Mesenchymal stem cell (in vitro differentiated cells and primary cell): ENCODE data around the gene COL4A2.

Source experiments
- DNase-seq: peaks from one replicate; pipeline ENCODE4 v3.0.0-alpha.2; 2013
- H2AFZ ChIP-seq: one replicate; pipeline ENCODE4 v1.6.1; 2013; ENCODE audit warnings: low read depth, mild to moderate bottlenecking, control low read depth, inconsistent platforms, low read length, moderate library complexity
- H2AK5ac ChIP-seq: 2 replicates; pipeline ENCODE4 v1.6.1; 2013; ENCODE audit warnings: low read length, moderate library complexity, mild to moderate bottlenecking, inconsistent platforms; ENCODE audit not compliant: severe bottlenecking
- H2BK120ac ChIP-seq: one replicate; pipeline ENCODE4 v1.6.1; 2013; ENCODE audit warnings: low read depth, mild to moderate bottlenecking, inconsistent platforms, low read length, moderate library complexity
- H2BK12ac ChIP-seq, 2 experiments: one replicate each; pipeline ENCODE4 v1.6.1; 2013; ENCODE audit warnings: inconsistent platforms in 2 of 2, low read length in 2 of 2, mild to moderate bottlenecking in 2 of 2, moderate library complexity in 2 of 2, control low read depth in 1 of 2
- H2BK15ac ChIP-seq: one replicate; pipeline ENCODE4 v1.6.1; 2013; ENCODE audit warnings: mild to moderate bottlenecking, low read depth, inconsistent platforms; ENCODE audit not compliant: poor library complexity, severe bottlenecking
- H2BK5ac ChIP-seq: 2 replicates; pipeline ENCODE4 v1.6.1; 2013; ENCODE audit warnings: low read depth, mild to moderate bottlenecking, low read length, control low read depth, inconsistent platforms; ENCODE audit not compliant: poor library complexity, severe bottlenecking
- H3K14ac ChIP-seq, 2 experiments: one replicate each; pipeline ENCODE4 v1.6.1; 2013; ENCODE audit warnings: inconsistent platforms in 2 of 2, low read length in 2 of 2, control low read depth in 1 of 2, mild to moderate bottlenecking in 1 of 2, moderate library complexity in 1 of 2
- H3K18ac ChIP-seq, 2 experiments: one replicate each; pipeline ENCODE4 v1.6.1; 2013; ENCODE audit warnings: inconsistent platforms in 2 of 2, low read length in 2 of 2, control low read depth in 1 of 2, low read depth in 1 of 2, mild to moderate bottlenecking in 1 of 2
- H3K23ac ChIP-seq, 2 experiments: one replicate each; pipeline ENCODE4 v1.6.1; 2013; ENCODE audit warnings: inconsistent platforms in 2 of 2, low read length in 2 of 2, mild to moderate bottlenecking in 2 of 2, moderate library complexity in 2 of 2, control low read depth in 1 of 2
- H3K27ac ChIP-seq: 2 replicates; pipeline ENCODE4 v1.5.1; 2013; ENCODE audit warnings: mild to moderate bottlenecking, moderate library complexity, low read length, control low read depth, inconsistent platforms; ENCODE audit not compliant: poor library complexity, severe bottlenecking
- H3K27me3 ChIP-seq, 2 experiments: 2 replicates each; pipeline versions ENCODE4 v1.6.1 to v1.7.0; 2013; ENCODE audit warnings: low read length in 2 of 2, mild to moderate bottlenecking in 2 of 2, moderate library complexity in 2 of 2, control low read depth in 1 of 2, inconsistent platforms in 1 of 2; ENCODE audit not compliant: control insufficient read depth in 1 of 2, insufficient read depth in 1 of 2
- H3K36me3 ChIP-seq, 2 experiments: 2 replicates each; pipeline versions ENCODE4 v1.6.1 to v1.7.0; 2013; ENCODE audit warnings: low read length in 2 of 2, control low read depth in 1 of 2, inconsistent platforms in 1 of 2, low read depth in 1 of 2, mild to moderate bottlenecking in 1 of 2; ENCODE audit not compliant: insufficient read depth in 2 of 2, control insufficient read depth in 1 of 2
- H3K4ac ChIP-seq, 2 experiments: one replicate each; pipeline ENCODE4 v1.6.1; 2013; ENCODE audit warnings: inconsistent platforms in 2 of 2, low read length in 2 of 2, mild to moderate bottlenecking in 2 of 2, moderate library complexity in 2 of 2, control low read depth in 1 of 2, low read depth in 1 of 2
- H3K4me1 ChIP-seq: 2 replicates; pipeline ENCODE4 v1.6.1; 2013; ENCODE audit warnings: low read depth, low read length, control low read depth; ENCODE audit not compliant: control insufficient read depth, insufficient read depth
- H3K4me2 ChIP-seq: 2 replicates; pipeline ENCODE4 v1.6.1; 2013; ENCODE audit warnings: low read length, mild to moderate bottlenecking, inconsistent platforms; ENCODE audit not compliant: poor library complexity, severe bottlenecking
- H3K4me3 ChIP-seq, 2 experiments: 2 replicates each; pipeline versions ENCODE4 v1.5.1 to v1.7.0; 2013; ENCODE audit warnings: low read length in 2 of 2, mild to moderate bottlenecking in 2 of 2, control low read depth in 1 of 2, low read depth in 1 of 2; ENCODE audit not compliant: insufficient read depth in 1 of 2
- H3K79me1 ChIP-seq: replicated peaks from 2 replicates; pipeline ENCODE4 v1.6.1; 2013; ENCODE audit warnings: mild to moderate bottlenecking, control low read depth, low read length, inconsistent platforms; ENCODE audit not compliant: poor library complexity, severe bottlenecking
- H3K9ac ChIP-seq: 2 replicates; pipeline ENCODE4 v1.7.0; 2013; ENCODE audit warnings: mild to moderate bottlenecking, low read length, moderate library complexity
- H3K9me3 ChIP-seq: 2 replicates; pipeline ENCODE4 v1.7.0; 2013; ENCODE audit warnings: mild to moderate bottlenecking, low read length; ENCODE audit not compliant: control insufficient read depth
- H4K8ac ChIP-seq: one replicate; pipeline ENCODE4 v1.6.1; 2013; ENCODE audit warnings: inconsistent platforms, mild to moderate bottlenecking, low read length, moderate library complexity
- H4K91ac ChIP-seq: one replicate; pipeline ENCODE4 v1.6.1; 2013; ENCODE audit warnings: mild to moderate bottlenecking, low read length, inconsistent platforms
- WGBS: methylation state at CpG from one replicate; pipeline ENCODE4 v1.1.7; 2013; ENCODE audit warnings: mixed read lengths; 5-methylcytosine and 5-hydroxymethylcytosine counted together

Gene COL4A2

GRCh38 chr13:110404321-110404720, 97.2 kb downstream of the COL4A2 start:
- no peak overlapping the region for H2BK5ac ChIP-seq
- H3K27ac ChIP-seq: peak overlapping the region; percentile 41
- H3K4me2 ChIP-seq: no peak overlapping the region
- H2AFZ ChIP-seq: no peak overlapping the region
- peak overlapping the region; percentile 92 for H2BK15ac ChIP-seq
- 94% methylated on average over 4 of the region's 4 CpGs for WGBS
- no peak overlapping the region for H3K9ac ChIP-seq
- no peaks in the 10 kb centered on the region for H3K27me3 ChIP-seq
- no peaks in the 10 kb centered on the region for H3K9me3 ChIP-seq
- H2BK12ac ChIP-seq: peak overlapping the region; percentile 71 to 97
- DNase-seq: no peak
- H2BK120ac ChIP-seq: peak overlapping the region; percentile 69
- H4K8ac ChIP-seq: peak overlapping the region; percentile 82
- peak overlapping the region; percentile 49 to 95 for H3K4ac ChIP-seq
- H4K91ac ChIP-seq: peak overlapping the region; percentile 86
- H2AK5ac ChIP-seq: peak overlapping the region; percentile 93
- no peak overlapping the region for H3K4me3 ChIP-seq
- H3K36me3 ChIP-seq: peaks cover 4 to 40% of the 10 kb centered on the region in 2 experiments
- H3K23ac ChIP-seq: peak overlapping the region in 1 of 2 experiments; percentile 94
- peaks cover 42% of the 10 kb centered on the region for H3K4me1 ChIP-seq
- peaks cover 21% of the 10 kb centered on the region for H3K79me1 ChIP-seq
- peak overlapping the region; percentile 40 to 97 for H3K18ac ChIP-seq
- peak overlapping the region in 1 of 2 experiments; percentile 96 for H3K14ac ChIP-seq

DNA sequence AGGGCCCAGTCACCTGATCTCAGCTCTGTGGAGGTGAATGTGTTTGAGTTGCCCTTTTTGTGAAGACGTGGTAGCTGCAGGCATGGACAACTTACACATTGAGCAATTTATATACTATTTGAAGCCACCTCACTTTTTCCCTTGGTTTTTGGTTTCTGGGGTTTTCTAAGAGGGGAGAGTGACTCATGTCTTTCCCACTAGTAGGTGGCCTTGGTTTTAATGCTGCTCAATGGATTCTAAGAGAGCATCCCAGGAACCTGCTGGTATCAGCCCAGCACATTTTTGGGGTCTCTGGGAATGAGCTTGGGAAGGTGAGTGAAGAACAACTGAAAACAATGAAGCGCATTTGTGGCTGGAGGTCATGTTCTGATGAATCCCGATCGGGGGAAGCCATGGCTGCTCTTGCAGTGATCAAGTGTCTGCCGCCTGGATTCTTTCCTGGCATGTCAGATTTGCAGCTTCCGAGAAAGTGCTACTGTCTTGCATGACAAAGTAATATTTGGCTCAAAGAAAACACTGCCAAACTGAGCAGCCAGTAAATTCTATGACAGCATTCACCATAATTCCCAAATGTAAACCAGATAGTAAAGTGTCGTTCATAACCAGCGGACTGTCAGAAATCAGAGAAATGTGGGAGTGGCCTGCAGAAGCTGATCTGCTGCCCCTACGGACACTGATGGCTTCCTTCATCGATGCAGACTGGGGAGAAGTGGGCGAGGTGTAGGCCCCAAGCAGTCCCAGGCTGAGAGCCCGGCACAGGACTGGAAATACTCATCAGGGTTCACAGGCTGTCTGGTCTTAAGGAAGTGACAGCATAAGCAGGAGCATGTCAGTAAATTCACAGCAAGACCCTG, 98.7 kb downstream of the COL4A2 start:
- peak overlapping the region; percentile 55 for H3K27ac ChIP-seq
- peak; percentile 97 for DNase-seq
- no peaks in the 10 kb centered on the region for H3K9me3 ChIP-seq
- peak overlapping the region; percentile 59 to 85 for H2BK12ac ChIP-seq
- H3K4me2 ChIP-seq: no peak overlapping the region
- peak overlapping the region; percentile 91 for H2AK5ac ChIP-seq
- H3K27me3 ChIP-seq: no peaks in the 10 kb centered on the region
- peak overlapping the region; percentile 36 for H2BK5ac ChIP-seq
- peak overlapping the region; percentile 78 for H4K91ac ChIP-seq
- WGBS: 6% methylated on average over 11 of the region's 12 CpGs
- peaks cover 20% of the 10 kb centered on the region for H3K79me1 ChIP-seq
- no peak overlapping the region for H3K4me3 ChIP-seq
- peak overlapping the region; percentile 74 for H2BK120ac ChIP-seq
- H2AFZ ChIP-seq: no peak overlapping the region
- H2BK15ac ChIP-seq: no peak overlapping the region
- peak overlapping the region; percentile 50 to 96 for H3K18ac ChIP-seq
- H3K4me1 ChIP-seq: peaks cover 53% of the 10 kb centered on the region
- H3K4ac ChIP-seq: peak overlapping the region; percentile 84 to 89
- no peak overlapping the region for H3K23ac ChIP-seq
- peak overlapping the region; percentile 91 for H4K8ac ChIP-seq
- H3K36me3 ChIP-seq: peaks cover 4 to 41% of the 10 kb centered on the region in 2 experiments
- H3K14ac ChIP-seq: peak overlapping the region in 1 of 2 experiments; percentile 80
- H3K9ac ChIP-seq: peak overlapping the region; percentile 6

GRCh38 chr13:110407021-110407420, 99.9 kb downstream of the COL4A2 start:
- Histone ChIP-seq H2AK5ac (peak overlapping the region; percentile 24), H2BK15ac (peak overlapping the region; percentile 91), H3K18ac (peak overlapping the region; percentile 63 to 95), H2BK5ac (no peak overlapping the region), H3K4ac (peak overlapping the region; percentile 84 to 91), H4K8ac (peak overlapping the region; percentile 54), H3K4me1 (peaks cover 55% of the 10 kb centered on the region), H4K91ac (peak overlapping the region; percentile 90), H3K36me3 (peaks cover 4 to 41% of the 10 kb centered on the region in 2 experiments), H3K27ac (no peak overlapping the region), H3K4me3 (no peak overlapping the region), H2BK120ac (peak overlapping the region; percentile 93), H3K9ac (no peak overlapping the region), H3K27me3 (no peaks in the 10 kb centered on the region), H2AFZ (no peak overlapping the region), H3K9me3 (no peaks in the 10 kb centered on the region), H3K14ac (peak overlapping the region in 1 of 2 experiments; percentile 42), H3K23ac (peak overlapping the region in 1 of 2 experiments; percentile 29), H3K79me1 (peaks cover 19% of the 10 kb centered on the region), H3K4me2 (no peak overlapping the region), H2BK12ac (peak overlapping the region; percentile 81 to 95)
- peak; percentile 25 for DNase-seq
- 92% methylated on average over 13 of the region's 14 CpGs for WGBS

DNA sequence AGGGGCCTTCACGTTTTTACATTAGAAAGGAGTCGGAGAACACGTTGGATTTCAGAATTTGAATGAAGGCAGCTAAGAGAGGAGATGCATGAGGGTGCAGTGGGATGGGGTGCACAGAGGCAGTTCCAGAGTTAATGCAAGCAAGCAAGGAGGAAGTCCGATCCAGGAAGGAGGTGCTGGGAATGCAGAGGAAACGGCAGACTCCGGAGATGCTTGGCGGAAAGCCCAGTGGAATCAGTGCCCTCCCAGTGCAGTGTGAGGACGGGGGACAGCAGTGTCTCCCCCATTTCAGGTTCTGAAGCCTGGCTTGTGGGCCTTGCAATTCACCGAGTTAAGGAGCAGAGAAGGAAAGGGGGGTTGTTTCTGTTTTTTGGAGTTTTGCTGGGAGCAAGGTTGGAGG, 100.4 kb downstream of the COL4A2 start:
- H3K4me1 ChIP-seq: peaks cover 57% of the 10 kb centered on the region
- H3K4ac ChIP-seq: peak overlapping the region; percentile 54 to 91
- H3K79me1 ChIP-seq: peaks cover 15% of the 10 kb centered on the region
- H3K36me3 ChIP-seq: peaks cover 4 to 37% of the 10 kb centered on the region in 2 experiments
- peak overlapping the region; percentile 92 for H4K91ac ChIP-seq
- H3K23ac ChIP-seq: no peak overlapping the region
- H3K9me3 ChIP-seq: no peaks in the 10 kb centered on the region
- H2AK5ac ChIP-seq: peak overlapping the region; percentile 2
- no peak overlapping the region for H2AFZ ChIP-seq
- peak overlapping the region; percentile 55 to 81 for H2BK12ac ChIP-seq
- peak overlapping the region; percentile 93 for H2BK120ac ChIP-seq
- peak overlapping the region; percentile 54 for H4K8ac ChIP-seq
- no peak for DNase-seq
- no peak overlapping the region for H3K9ac ChIP-seq
- no peak overlapping the region for H2BK15ac ChIP-seq
- WGBS: 69% methylated on average over 9 of the region's 9 CpGs
- no peak overlapping the region for H3K14ac ChIP-seq
- no peak overlapping the region for H3K4me2 ChIP-seq
- peak overlapping the region in 1 of 2 experiments; percentile 95 for H3K18ac ChIP-seq
- H3K27me3 ChIP-seq: no peaks in the 10 kb centered on the region
- H2BK5ac ChIP-seq: no peak overlapping the region
- no peak overlapping the region for H3K4me3 ChIP-seq
- H3K27ac ChIP-seq: no peak overlapping the region
